Activated CD4-positive, alpha-beta T cell treated with anti-CD3 and anti-CD28 coated beads, Interleukin-2, amount 10 ng/mL, durations not matched to agents 24 days and 14 days (primary cell): ENCODE results near the gene TEN1. TPM values are rescaled to one million over a fixed set of nuclear protein-coding genes. Genes with fewer than 3 reads are reported as not detected.
"Not testable (repeated sequence)": the region's sequence is repeated elsewhere in the genome, so short reads cannot be mapped to it uniquely, and the experiment has no call there.

Experiments used
- DNase-seq: peaks from one replicate; pipeline ENCODE4 v3.0.0; 2022
- H3K27ac Mint-ChIP-seq: one replicate; pipeline ENCODE4 v1.8.0; 2022; ENCODE audit warnings: mild to moderate bottlenecking, mixed read lengths
- H3K27me3 Mint-ChIP-seq: one replicate; pipeline ENCODE4 v1.8.0; 2022; ENCODE audit warnings: mixed read lengths
- H3K36me3 Mint-ChIP-seq: one replicate; pipeline ENCODE4 v1.8.0; 2022; ENCODE audit warnings: low read depth, mild to moderate bottlenecking, mixed read lengths
- H3K4me1 Mint-ChIP-seq: one replicate; pipeline ENCODE4 v1.8.0; 2021; ENCODE audit warnings: mixed read lengths
- H3K4me3 Mint-ChIP-seq: one replicate; pipeline ENCODE4 v1.8.0; 2022; ENCODE audit warnings: mild to moderate bottlenecking, moderate library complexity, mixed read lengths
- H3K9me3 Mint-ChIP-seq: one replicate; pipeline ENCODE4 v1.8.0; 2021; ENCODE audit warnings: mixed read lengths
- intact Hi-C: fragments of 100-400 bp; cut with micrococcal nuclease; formaldehyde crosslinking; loops from one replicate; pipeline ENCODE4 v1.15.1; 2023
- total RNA-seq: library from RNA; stranded (reverse); gene quantifications from 2 replicates; pipeline ENCODE4 v1.2.3, GENCODE V29; 2022

Gene TEN1
- total RNA-seq, 1 donor from 2014 or later: 9.7 TPM

GRCh38 chr17:76036497-76037261 lies 57.6 kb downstream of the TEN1 start:
- Mint-ChIP-seq H3K27me3 (no peaks in the 10 kb centered on the region), H3K36me3 (peaks cover 41% of the 10 kb centered on the region), H3K4me1 (peaks cover 7% of the 10 kb centered on the region), H3K4me3 (no peak overlapping the region), H3K9me3 (no peaks in the 10 kb centered on the region), H3K27ac (no peak overlapping the region)
- no peak for DNase-seq
- intact Hi-C loops: no loop called here

- no peaks in the 10 kb centered on the region for H3K9me3 Mint-ChIP-seq
- peaks cover 7% of the 10 kb centered on the region for H3K4me1 Mint-ChIP-seq
- H3K36me3 Mint-ChIP-seq: peaks cover 45% of the 10 kb centered on the region
- no peak overlapping the region for H3K4me3 Mint-ChIP-seq
- DNase-seq: no peak
- intact Hi-C loops: no loop called here
- H3K27me3 Mint-ChIP-seq: no peaks in the 10 kb centered on the region
- no peak overlapping the region for H3K27ac Mint-ChIP-seq
These were observed 59.0 kb downstream of the TEN1 start for GRCh38 chr17:76038050-76038449.

- Mint-ChIP-seq H3K4me1 (peaks cover 7% of the 10 kb centered on the region), H3K9me3 (no peaks in the 10 kb centered on the region), H3K27me3 (no peaks in the 10 kb centered on the region), H3K27ac (no peak overlapping the region), H3K36me3 (peaks cover 56% of the 10 kb centered on the region), H3K4me3 (no peak overlapping the region)
- intact Hi-C loops: no loop called here
- DNase-seq: no peak
These were observed 60.1 kb downstream of the TEN1 start for GRCh38 chr17:76039121-76039520.

- intact Hi-C loops: no loop called here
- Mint-ChIP-seq H3K4me3 (no peak overlapping the region), H3K4me1 (peaks cover 5% of the 10 kb centered on the region), H3K27me3 (no peaks in the 10 kb centered on the region), H3K36me3 (peaks cover 68% of the 10 kb centered on the region), H3K27ac (no peak overlapping the region), H3K9me3 (no peaks in the 10 kb centered on the region)
- DNase-seq: no peak
These were observed 61.3 kb downstream of the TEN1 start for GRCh38 chr17:76040376-76040775.

- peaks cover 76% of the 10 kb centered on the region for H3K36me3 Mint-ChIP-seq
- intact Hi-C loops, H3K4me3 Mint-ChIP-seq, H3K9me3 Mint-ChIP-seq, H3K27ac Mint-ChIP-seq, H3K4me1 Mint-ChIP-seq, DNase-seq, H3K27me3 Mint-ChIP-seq: not testable (repeated sequence)
These were observed 63.8 kb downstream of the TEN1 start for GRCh38 chr17:76042868-76043267.

- H3K4me1 Mint-ChIP-seq, H3K9me3 Mint-ChIP-seq, DNase-seq, intact Hi-C loops, H3K27ac Mint-ChIP-seq, H3K27me3 Mint-ChIP-seq, H3K4me3 Mint-ChIP-seq: not testable (repeated sequence)
- H3K36me3 Mint-ChIP-seq: peaks cover 74% of the 10 kb centered on the region
These were observed 65.5 kb downstream of the TEN1 start for GRCh38 chr17:76044475-76045007.

- H3K4me1 Mint-ChIP-seq: peaks cover 5% of the 10 kb centered on the region
- no peaks in the 10 kb centered on the region for H3K9me3 Mint-ChIP-seq
- peaks cover 74% of the 10 kb centered on the region for H3K36me3 Mint-ChIP-seq
- H3K27me3 Mint-ChIP-seq: no peaks in the 10 kb centered on the region
- DNase-seq: no peak
- intact Hi-C loops: no loop called here
- no peak overlapping the region for H3K4me3 Mint-ChIP-seq
- H3K27ac Mint-ChIP-seq: no peak overlapping the region
These were observed 67.0 kb downstream of the TEN1 start for GRCh38 chr17:76046064-76046463.

- Mint-ChIP-seq H3K9me3 (no peaks in the 10 kb centered on the region), H3K4me1 (peaks cover 8% of the 10 kb centered on the region), H3K36me3 (peaks cover 71% of the 10 kb centered on the region), H3K4me3 (no peak overlapping the region), H3K27ac (no peak overlapping the region), H3K27me3 (no peaks in the 10 kb centered on the region)
- intact Hi-C loops: no loop called here
- DNase-seq: no peak
These were observed 69.1 kb downstream of the TEN1 start for GRCh38 chr17:76048025-76048605.

- Mint-ChIP-seq H3K4me1 (peaks cover 12% of the 10 kb centered on the region), H3K9me3 (no peaks in the 10 kb centered on the region), H3K4me3 (no peak overlapping the region), H3K27ac (no peak overlapping the region), H3K27me3 (no peaks in the 10 kb centered on the region), H3K36me3 (peaks cover 71% of the 10 kb centered on the region)
- intact Hi-C loops: no loop called here
- no peak for DNase-seq
These were observed 69.7 kb downstream of the TEN1 start for GRCh38 chr17:76048711-76049110.

- Mint-ChIP-seq H3K27me3 (no peaks in the 10 kb centered on the region), H3K9me3 (no peaks in the 10 kb centered on the region), H3K36me3 (peaks cover 71% of the 10 kb centered on the region), H3K4me3 (no peak overlapping the region), H3K27ac (peak overlapping the region; percentile 46), H3K4me1 (peaks cover 17% of the 10 kb centered on the region)
- intact Hi-C loops: no loop called here
- DNase-seq: no peak
These were observed 70.2 kb downstream of the TEN1 start for GRCh38 chr17:76049239-76049638.

- Mint-ChIP-seq H3K9me3 (no peaks in the 10 kb centered on the region), H3K27ac (peak overlapping the region; percentile 47), H3K27me3 (no peaks in the 10 kb centered on the region), H3K4me1 (peaks cover 17% of the 10 kb centered on the region), H3K36me3 (peaks cover 63% of the 10 kb centered on the region), H3K4me3 (no peak overlapping the region)
- intact Hi-C loops: no loop called here
- no peak for DNase-seq
These were observed 70.9 kb downstream of the TEN1 start for GRCh38 chr17:76049836-76050537.

Other genes with a start within 250 kb of the TEN1 start
- 53.3 and 54.7 TPM in 2 replicates for gene GALK1, start 214.0 kb upstream of the TEN1 start, total RNA-seq
- 28.9 and 30.0 TPM in 2 replicates for gene UNK, start 194.4 kb upstream of the TEN1 start, total RNA-seq
- 158 and 161 TPM in 2 replicates for gene UNC13D, start 134.8 kb upstream of the TEN1 start, total RNA-seq
- 68.9 and 70.0 TPM in 2 replicates for gene WBP2, start 123.9 kb upstream of the TEN1 start, total RNA-seq
- gene TRIM47, start 100.7 kb upstream of the TEN1 start, total RNA-seq: 25.2 and 33.2 TPM in 2 replicates
- gene TRIM65, start 82.3 kb upstream of the TEN1 start, total RNA-seq: 47.6 and 48.1 TPM in 2 replicates
- 151 and 157 TPM in 2 replicates for gene MRPL38, start 74.4 kb upstream of the TEN1 start, total RNA-seq
- gene FBF1, start 38.2 kb upstream of the TEN1 start, total RNA-seq: 17.5 and 18.6 TPM in 2 replicates
- 29.2 and 30.0 TPM in 2 replicates for gene ACOX1, start 74 bp upstream of the TEN1 start, total RNA-seq
- gene CDK3, start 21.6 kb downstream of the TEN1 start, total RNA-seq: 6.6 and 7.4 TPM in 2 replicates
- 0.09 and 0.17 TPM in 2 replicates for gene EVPL, start 48.1 kb downstream of the TEN1 start, total RNA-seq
- gene SRP68, start 93.3 kb downstream of the TEN1 start, total RNA-seq: 169 and 170 TPM in 2 replicates
- 2.3 and 2.7 TPM in 2 replicates for gene GALR2, start 95.5 kb downstream of the TEN1 start, total RNA-seq
- 4.1 TPM in 2 replicates for gene ZACN, start 99.9 kb downstream of the TEN1 start, total RNA-seq
- 104 and 108 TPM in 2 replicates for gene EXOC7, start 124.5 kb downstream of the TEN1 start, total RNA-seq
- 0.07 and 0.35 TPM in 2 replicates for gene FOXJ1, start 162.0 kb downstream of the TEN1 start, total RNA-seq